ENCODE data around the gene GRAMD1B. TPM values are rescaled to one million over a fixed set of nuclear protein-coding genes. Genes with fewer than 3 reads are reported as not detected.

GRAMD1B gene
- total and polyA plus RNA-seq, 2 experiments from 2014 or later: 15.5 to 81.5 TPM

- Histone ChIP-seq H3K4me3 (no peak overlapping the region), H3K27ac (no peak overlapping the region), H3K9me3 (ENCODE audit: low read depth) (no peaks in the 10 kb centered on the region), H3K4me1 (ENCODE audit: low read depth) (peaks cover 15% of the 10 kb centered on the region), H3K36me3 (no peaks in the 10 kb centered on the region), H3K27me3 (no peaks in the 10 kb centered on the region)
- DNase-seq (ENCODE audit: low read depth in 1 of 2, low spot score in 1 of 2): no peak
- no peak for TF ChIP-seq CTCF (IDR thresholded peaks at IDR 0.05; ENCODE audit: low read depth, low read length)
Measured at GRCh38 chr11:123392844-123393243, 37.2 kb upstream of the GRAMD1B start.

GRCh38 chr11:123393312-123393927 is 36.6 kb upstream of the GRAMD1B start:
- no peak for DNase-seq (ENCODE audit: low read depth in 1 of 2, low spot score in 1 of 2)
- Histone ChIP-seq H3K27me3 (no peaks in the 10 kb centered on the region), H3K4me3 (no peak overlapping the region), H3K4me1 (ENCODE audit: low read depth) (peaks cover 15% of the 10 kb centered on the region), H3K27ac (no peak overlapping the region), H3K9me3 (ENCODE audit: low read depth) (no peaks in the 10 kb centered on the region), H3K36me3 (no peaks in the 10 kb centered on the region)
- TF ChIP-seq CTCF (IDR thresholded peaks at IDR 0.05; ENCODE audit: low read depth, low read length): no peak

- peaks cover 3% of the 10 kb centered on the region for H3K27me3 ChIP-seq
- no peak for TF ChIP-seq CTCF (IDR thresholded peaks at IDR 0.05; ENCODE audit: low read depth, low read length)
- H3K36me3 ChIP-seq: no peaks in the 10 kb centered on the region
- H3K9me3 ChIP-seq (ENCODE audit: low read depth): no peaks in the 10 kb centered on the region
- peak overlapping the region; percentile 50 for H3K27ac ChIP-seq
- H3K4me3 ChIP-seq: no peak overlapping the region
- DNase-seq (ENCODE audit: low read depth in 1 of 2, low spot score in 1 of 2): peak in 1 of 2 donors; percentile 35
- peaks cover 40% of the 10 kb centered on the region for H3K4me1 ChIP-seq (ENCODE audit: low read depth)
Measured at GRCh38 chr11:123404676-123405075, 25.4 kb upstream of the GRAMD1B start.

DNA sequence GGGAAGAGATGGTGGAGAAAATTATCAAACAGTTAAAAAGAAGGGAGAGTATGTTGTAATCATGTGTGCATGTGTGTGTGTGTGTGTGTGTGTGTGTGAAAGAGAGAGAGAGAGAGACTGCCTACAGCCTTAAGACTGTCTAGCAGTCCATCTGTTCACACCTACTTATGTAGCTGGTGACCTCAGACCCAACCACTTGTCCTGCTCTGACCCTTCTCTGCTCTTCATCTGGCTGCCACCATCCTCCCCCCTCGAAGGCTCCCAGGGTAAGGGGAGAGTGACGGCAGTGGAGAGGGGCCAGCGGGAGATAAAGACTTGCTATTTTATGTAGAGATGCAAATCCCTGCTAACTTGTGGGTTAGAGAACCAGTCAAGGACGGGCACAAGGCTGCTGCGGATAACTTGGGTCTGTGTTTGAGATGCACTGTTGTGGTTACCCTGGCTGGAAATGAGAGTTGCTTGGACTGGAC is 24.9 kb upstream of the GRAMD1B start:
- Histone ChIP-seq H3K27ac (peak overlapping the region; percentile 50), H3K4me3 (peak overlapping the region; percentile 10), H3K9me3 (ENCODE audit: low read depth) (no peaks in the 10 kb centered on the region), H3K36me3 (no peaks in the 10 kb centered on the region), H3K27me3 (peaks cover 3% of the 10 kb centered on the region), H3K4me1 (ENCODE audit: low read depth) (peaks cover 45% of the 10 kb centered on the region)
- TF ChIP-seq CTCF (IDR thresholded peaks at IDR 0.05; ENCODE audit: low read depth, low read length): no peak
- DNase-seq (ENCODE audit: low read depth in 1 of 2, low spot score in 1 of 2): peak; percentile 32 to 96

DNA sequence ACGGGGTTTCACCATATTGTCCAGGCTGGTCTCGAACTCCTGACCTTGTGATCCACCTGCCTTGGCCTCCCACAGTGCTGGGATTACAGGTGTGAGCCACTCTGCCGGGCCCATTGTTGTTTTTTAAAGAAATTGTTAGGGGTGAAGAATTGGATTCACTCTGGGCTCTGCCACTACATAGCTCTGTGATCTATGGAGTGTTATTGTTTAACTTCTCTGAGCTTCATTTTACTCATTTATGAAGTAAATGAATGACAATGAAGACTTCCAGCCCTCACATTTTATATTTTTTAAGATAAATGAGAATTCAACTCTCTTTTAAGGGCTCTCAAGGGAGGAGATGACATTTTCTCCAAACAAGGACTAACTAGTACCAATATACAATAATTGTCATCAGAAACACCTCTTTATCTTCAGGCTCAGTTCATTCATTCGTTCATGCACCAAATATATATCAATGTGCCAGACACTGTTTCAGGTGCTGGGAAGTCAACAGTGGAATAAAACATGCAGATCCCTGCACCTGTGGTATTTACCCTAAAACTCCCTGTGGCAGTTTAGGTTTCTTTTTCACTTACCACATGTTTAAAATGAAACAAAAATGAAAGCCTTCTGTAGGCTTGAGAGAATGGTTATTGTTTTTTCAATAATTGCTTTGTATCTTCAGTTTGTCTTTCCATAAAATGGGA is 23.5 kb upstream of the GRAMD1B start:
- peaks cover 45% of the 10 kb centered on the region for H3K4me1 ChIP-seq (ENCODE audit: low read depth)
- TF ChIP-seq CTCF (IDR thresholded peaks at IDR 0.05; ENCODE audit: low read depth, low read length): no peak

More for the DNA sequence above, 23.5 kb upstream of the GRAMD1B start:
- Histone ChIP-seq H3K27ac (no peak overlapping the region), H3K4me3 (peak overlapping the region; percentile 10), H3K36me3 (no peaks in the 10 kb centered on the region), H3K9me3 (ENCODE audit: low read depth) (no peaks in the 10 kb centered on the region), H3K27me3 (no peaks in the 10 kb centered on the region)
- no peak for DNase-seq (ENCODE audit: low read depth in 1 of 2, low spot score in 1 of 2)

Data from cardiac muscle cell (in vitro differentiated cells and primary cell).